ENCODE measurements around the gene RCOR2. TPM values are rescaled to one million over a fixed set of nuclear protein-coding genes. Genes with fewer than 3 reads are reported as not detected.

Gene RCOR2
- total and polyA plus RNA-seq, 12 donors: 0.33 to 4.5 (median 1.2) TPM; not detected in 2

GRCh38 chr11:63884196-63884932 is 32.6 kb downstream of the RCOR2 start:
- no peaks in the 10 kb centered on the region for H3K27me3 ChIP-seq
- TF ChIP-seq POLR2A (IDR thresholded peaks at IDR 0.05) (no peak), CTCF (IDR thresholded peaks at IDR 0.05) (no peak)
- 91 to 97% (median 96%) methylated on average over 3 to 4 of the region's 4 CpGs for WGBS, 4 donors
- H3K36me3 ChIP-seq (replicated peaks in 1 of 2): no peaks in the 10 kb centered on the region
- DNase-seq: no peak
- no peak overlapping the region for H3K4me3 ChIP-seq
- intact Hi-C loops (cut with DNase I): no loop called here
- H3K4me1 ChIP-seq (replicated peaks in 1 of 2): peaks cover 28 to 50% of the 10 kb centered on the region in 2 donors
- no peak overlapping the region for H3K27ac ChIP-seq
- H3K9me3 ChIP-seq (replicated peaks in 1 of 3): no peaks in the 10 kb centered on the region

GRCh38 chr11:63883791-63884190 is 33.2 kb downstream of the RCOR2 start:
- 81 to 93% (median 88%) methylated on average over 6 of the region's 6 CpGs for WGBS, 4 donors
- no peak overlapping the region for H3K4me3 ChIP-seq

GRCh38 chr11:63882555-63883242 is 34.3 kb downstream of the RCOR2 start:
- H3K4me3 ChIP-seq: no peak overlapping the region
- intact Hi-C loops (cut with DNase I): no loop called here
- TF ChIP-seq POLR2A (IDR thresholded peaks at IDR 0.05): no peak
- WGBS, 4 donors: 75 to 86% (median 81%) methylated on average over 6 to 7 of the region's 7 CpGs
- no peaks in the 10 kb centered on the region for H3K36me3 ChIP-seq (replicated peaks in 1 of 2)
- H3K4me1 ChIP-seq (replicated peaks in 1 of 2): peaks cover 28 to 38% of the 10 kb centered on the region in 2 donors
- no peak overlapping the region for H3K27ac ChIP-seq
- H3K27me3 ChIP-seq: no peaks in the 10 kb centered on the region
- DNase-seq: peak in 3 of 7 donors; percentile 26 to 53 (median 43)
- H3K9me3 ChIP-seq (replicated peaks in 1 of 3): no peaks in the 10 kb centered on the region

More at GRCh38 chr11:63883791-63884190, 33.2 kb downstream of the RCOR2 start:
- H3K27me3 ChIP-seq: no peaks in the 10 kb centered on the region
- peaks cover 31 to 49% of the 10 kb centered on the region in 2 donors for H3K4me1 ChIP-seq (replicated peaks in 1 of 2)
- intact Hi-C loops (cut with DNase I): no loop called here
- no peak for DNase-seq
- no peaks in the 10 kb centered on the region for H3K9me3 ChIP-seq (replicated peaks in 1 of 3)
- H3K36me3 ChIP-seq (replicated peaks in 1 of 2): no peaks in the 10 kb centered on the region
- no peak for TF ChIP-seq POLR2A (IDR thresholded peaks at IDR 0.05)
- TF ChIP-seq CTCF (IDR thresholded peaks at IDR 0.05): no peak
- no peak overlapping the region for H3K27ac ChIP-seq

- Histone ChIP-seq H3K27ac (peak overlapping the region in 4 of 5 donors; percentile 5 to 72 (median 54)), H3K4me3 (no peak overlapping the region), H3K4me1 (replicated peaks in 1 of 2) (peaks cover 23 to 31% of the 10 kb centered on the region in 2 donors), H3K27me3 (no peaks in the 10 kb centered on the region), H3K9me3 (replicated peaks in 1 of 3) (no peaks in the 10 kb centered on the region), H3K36me3 (replicated peaks in 1 of 2) (no peaks in the 10 kb centered on the region)
- WGBS, 4 donors: 16 to 42% (median 30%) methylated on average over 3 of the region's 3 CpGs
- no peak for DNase-seq
- TF ChIP-seq POLR2A (IDR thresholded peaks at IDR 0.05) (no peak), CTCF (IDR thresholded peaks at IDR 0.05) (no peak)
- intact Hi-C loops (cut with DNase I): no loop called here
These were observed 36.6 kb downstream of the RCOR2 start for GRCh38 chr11:63880403-63880790.

All from adrenal gland (tissue), 12 donors.